Measurements from ENCODE around the gene MUS81. TPM values are rescaled to one million over a fixed set of nuclear protein-coding genes. Genes with fewer than 3 reads are reported as not detected.

MUS81 gene
- total and polyA plus RNA-seq, 2 of the 13 experiments (the other 11 are each of a cell fraction or from before 2014, with no cell fraction given) = 25.6 to 30.2 TPM

- TF ChIP-seq ZMYM4 (CRISPR knock-in tag; IDR thresholded peaks at IDR 0.05) (peak; percentile 96), ZNF7 (CRISPR knock-in tag; IDR thresholded peaks at IDR 0.05) (no peak), NR2F1 (CRISPR knock-in tag; IDR thresholded peaks at IDR 0.05) (no peak), RBM22 (optimal IDR thresholded peaks at IDR 0.05; ENCODE audit: low read length) (no peak), ZNF317 (CRISPR knock-in tag; IDR thresholded peaks at IDR 0.05) (peak; percentile 75), IRF2 (CRISPR knock-in tag; IDR thresholded peaks at IDR 0.05) (peak; percentile 77; the same call in 1 of the 2 replicates), ZNF720 (CRISPR knock-in tag; IDR thresholded peaks at IDR 0.05) (no peak), MAZ (IDR thresholded peaks at IDR 0.05; ENCODE audit: borderline replicate concordance, low read depth, low read length) (peak; percentile 59; the same call in 1 of the 2 replicates), MAZ (CRISPR knock-in tag; IDR thresholded peaks at IDR 0.05; ENCODE audit: low read depth) (peak; percentile 88), ATM (IDR thresholded peaks at IDR 0.05; ENCODE audit: borderline replicate concordance) (no peak), ZNF614 (CRISPR knock-in tag; IDR thresholded peaks at IDR 0.05; ENCODE audit: borderline replicate concordance) (peak; percentile 54; the same call in 1 of the 2 replicates), ZNF746 (CRISPR knock-in tag; IDR thresholded peaks at IDR 0.05) (peak; percentile 52; the same call in 1 of the 2 replicates), SNRNP70 (IDR thresholded peaks at IDR 0.05; ENCODE audit: low read depth, low read length) (no peak), ZNF777 (CRISPR knock-in tag; IDR thresholded peaks at IDR 0.05) (peak; percentile 95), KLF16 (CRISPR knock-in tag; IDR thresholded peaks at IDR 0.05) (peak in 1 of 2 experiments; percentile 48; a peak in 1 of 4 replicates), ZBTB7A (CRISPR knock-in tag; IDR thresholded peaks at IDR 0.05) (0 out of 2 replicates have a peak, but pooled peaks have one; percentile 17), ZC3H4 (CRISPR knock-in tag; IDR thresholded peaks at IDR 0.05; ENCODE audit: borderline replicate concordance) (no peak), MIER2 (CRISPR knock-in tag; IDR thresholded peaks at IDR 0.05) (peak; percentile 78; the same call in 1 of the 2 replicates), ZFP36 (IDR thresholded peaks at IDR 0.05; ENCODE audit: borderline replicate concordance, low read depth, low read length, partially characterized antibody) (no peak), MTF1 (CRISPR knock-in tag; IDR thresholded peaks at IDR 0.05) (no peak), JUN (CRISPR knock-in tag; IDR thresholded peaks at IDR 0.05) (no peak), CENPX (CRISPR knock-in tag; IDR thresholded peaks at IDR 0.05) (no peak), MAF1 (CRISPR knock-in tag; IDR thresholded peaks at IDR 0.05; ENCODE audit: borderline replicate concordance) (0 out of 2 replicates have a peak, but pooled peaks have one; percentile 59), CAMTA2 (CRISPR knock-in tag; IDR thresholded peaks at IDR 0.05; ENCODE audit: borderline replicate concordance) (peak; percentile 74; the same call in 1 of the 2 replicates)
- TF ChIP-seq, protein P1, sequence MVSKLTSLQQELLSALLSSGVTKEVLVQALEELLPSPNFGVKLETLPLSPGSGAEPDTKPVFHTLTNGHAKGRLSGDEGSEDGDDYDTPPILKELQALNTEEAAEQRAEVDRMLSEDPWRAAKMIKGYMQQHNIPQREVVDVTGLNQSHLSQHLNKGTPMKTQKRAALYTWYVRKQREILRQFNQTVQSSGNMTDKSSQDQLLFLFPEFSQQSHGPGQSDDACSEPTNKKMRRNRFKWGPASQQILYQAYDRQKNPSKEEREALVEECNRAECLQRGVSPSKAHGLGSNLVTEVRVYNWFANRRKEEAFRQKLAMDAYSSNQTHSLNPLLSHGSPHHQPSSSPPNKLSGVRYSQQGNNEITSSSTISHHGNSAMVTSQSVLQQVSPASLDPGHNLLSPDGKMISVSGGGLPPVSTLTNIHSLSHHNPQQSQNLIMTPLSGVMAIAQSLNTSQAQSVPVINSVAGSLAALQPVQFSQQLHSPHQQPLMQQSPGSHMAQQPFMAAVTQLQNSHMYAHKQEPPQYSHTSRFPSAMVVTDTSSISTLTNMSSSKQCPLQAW (CRISPR knock-in tag; IDR thresholded peaks at IDR 0.05) = peak; percentile 37; the same call in 1 of the 2 replicates
- TF ChIP-seq, protein P2, sequence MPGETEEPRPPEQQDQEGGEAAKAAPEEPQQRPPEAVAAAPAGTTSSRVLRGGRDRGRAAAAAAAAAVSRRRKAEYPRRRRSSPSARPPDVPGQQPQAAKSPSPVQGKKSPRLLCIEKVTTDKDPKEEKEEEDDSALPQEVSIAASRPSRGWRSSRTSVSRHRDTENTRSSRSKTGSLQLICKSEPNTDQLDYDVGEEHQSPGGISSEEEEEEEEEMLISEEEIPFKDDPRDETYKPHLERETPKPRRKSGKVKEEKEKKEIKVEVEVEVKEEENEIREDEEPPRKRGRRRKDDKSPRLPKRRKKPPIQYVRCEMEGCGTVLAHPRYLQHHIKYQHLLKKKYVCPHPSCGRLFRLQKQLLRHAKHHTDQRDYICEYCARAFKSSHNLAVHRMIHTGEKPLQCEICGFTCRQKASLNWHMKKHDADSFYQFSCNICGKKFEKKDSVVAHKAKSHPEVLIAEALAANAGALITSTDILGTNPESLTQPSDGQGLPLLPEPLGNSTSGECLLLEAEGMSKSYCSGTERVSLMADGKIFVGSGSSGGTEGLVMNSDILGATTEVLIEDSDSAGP (CRISPR knock-in tag; IDR thresholded peaks at IDR 0.05; ENCODE audit: borderline replicate concordance) = peak; percentile 83; the same call in 1 of the 2 replicates
Observed at GRCh38 chr11:65860278-65861164, at the start of gene MUS81 (continued).

Data from HepG2 (cell line).